Neural cell (in vitro differentiated cells): ENCODE data around the gene ISG20L2. TPM values are rescaled to one million over a fixed set of nuclear protein-coding genes. Genes with fewer than 3 reads are reported as not detected.

Source experiments
- H2AFZ ChIP-seq: fragments of 200-600, 300-800 bp; sonication (generic), shearing (Covaris generic); 2 replicates; pipeline ENCODE4 v1.6.0; 2014; ENCODE audit warnings: low read depth, mild to moderate bottlenecking, antibody characterized with exemption, low read length, moderate library complexity
- H3F3A ChIP-seq: fragments of 200-600 bp; shearing (Covaris generic); 2 replicates; pipeline ENCODE4 v1.6.1; 2016; ENCODE audit warnings: mild to moderate bottlenecking, moderate library complexity, mixed read lengths, antibody characterized with exemption, low read length; ENCODE audit not compliant: insufficient read depth, poor library complexity, severe bottlenecking
- H3K27ac ChIP-seq: fragments of 200-600, 300-800 bp; sonication (generic), shearing (Covaris generic); 2 replicates; pipeline ENCODE4 v1.5.1; 2014; ENCODE audit warnings: mild to moderate bottlenecking, low read length, moderate library complexity
- H3K27me3 ChIP-seq: fragments of 300-800, 200-600 bp; sonication (generic), shearing (Covaris generic); 2 replicates; pipeline ENCODE4 v1.6.0; 2014; ENCODE audit warnings: mild to moderate bottlenecking, low read depth, low read length, moderate library complexity; ENCODE audit not compliant: insufficient read depth
- H3K36me3 ChIP-seq: fragments of 300-800, 200-600 bp; sonication (generic), shearing (Covaris generic); 2 replicates; pipeline ENCODE4 v1.5.1; 2014; ENCODE audit warnings: mild to moderate bottlenecking, antibody characterized with exemption, low read length, moderate library complexity; ENCODE audit not compliant: insufficient read depth
- H3K4me2 ChIP-seq: fragments of 300-800, 200-600 bp; sonication (generic), shearing (Covaris generic); 2 replicates; pipeline ENCODE4 v1.6.0; 2014; ENCODE audit warnings: mild to moderate bottlenecking, low read length
- H3K4me3 ChIP-seq: fragments of 300-800, 200-600 bp; sonication (generic), shearing (Covaris generic); 2 replicates; pipeline ENCODE4 v1.5.1; 2014; ENCODE audit warnings: mild to moderate bottlenecking, low read length, moderate library complexity
- H3K79me2 ChIP-seq: fragments of 200-600 bp; shearing (Covaris generic); replicated peaks from 2 replicates; pipeline ENCODE4 v1.6.0; 2014; ENCODE audit warnings: mild to moderate bottlenecking, low read length, moderate library complexity; ENCODE audit not compliant: insufficient read depth
- H3K9ac ChIP-seq: fragments of 300-800, 200-600 bp; sonication (generic), shearing (Covaris generic); 2 replicates; pipeline ENCODE4 v1.6.1; 2016; ENCODE audit warnings: mild to moderate bottlenecking, low read length, mixed read lengths
- H3K9me2 ChIP-seq: fragments of 200-600 bp; shearing (Covaris generic); 2 replicates; pipeline ENCODE4 v1.6.1; 2016; ENCODE audit warnings: mild to moderate bottlenecking, low read length, mixed read lengths; ENCODE audit not compliant: insufficient read depth
- H3K9me3 ChIP-seq: fragments of 200-600, 300-800 bp; sonication (generic), shearing (Covaris generic); 2 replicates; pipeline ENCODE4 v1.6.1; 2016; ENCODE audit warnings: mild to moderate bottlenecking, mixed run types, low read length, moderate library complexity, mixed read lengths
- H4K20me1 ChIP-seq: fragments of 200-600 bp; shearing (Covaris generic); 2 replicates; pipeline ENCODE4 v1.6.1; 2016; ENCODE audit warnings: mild to moderate bottlenecking, mixed run types; ENCODE audit not compliant: insufficient read depth
- CTCF ChIP-seq: fragments of 450-650 bp; IDR thresholded peaks from 2 replicates; pipeline ENCODE4 v1.5.1; 2014; ENCODE audit warnings: antibody characterized with exemption, mild to moderate bottlenecking, moderate library complexity; ENCODE audit not compliant: poor library complexity, severe bottlenecking
- EP300 ChIP-seq: fragments of 450-650 bp; conservative IDR thresholded peaks from 2 replicates; pipeline ENCODE4 v1.6.1; 2014; ENCODE audit warnings: antibody characterized with exemption, mild to moderate bottlenecking, moderate library complexity; ENCODE audit not compliant: poor library complexity, severe bottlenecking
- EZH2 ChIP-seq: fragments of 200-600, 300-800 bp; shearing (Covaris generic), sonication (generic); IDR thresholded peaks from 2 replicates; pipeline ENCODE4 v1.6.1; 2014; ENCODE audit warnings: antibody characterized with exemption, low read length, borderline replicate concordance, mild to moderate bottlenecking; ENCODE audit not compliant: insufficient read depth, poor library complexity, severe bottlenecking
- MXI1 ChIP-seq: fragments of 450-650 bp; conservative IDR thresholded peaks from 2 replicates; pipeline ENCODE4 v1.6.1; 2014; ENCODE audit warnings: antibody characterized with exemption, mild to moderate bottlenecking; ENCODE audit not compliant: poor library complexity, severe bottlenecking
- POLR2AphosphoS5 ChIP-seq: IDR thresholded peaks from 2 replicates; pipeline ENCODE4 v1.6.1; 2012
- RAD21 ChIP-seq: fragments of 450-650 bp; conservative IDR thresholded peaks from 2 replicates; pipeline ENCODE4 v1.6.1; 2014; ENCODE audit warnings: antibody characterized with exemption, mild to moderate bottlenecking, moderate library complexity
- REST ChIP-seq: IDR thresholded peaks from 2 replicates; pipeline ENCODE4 v1.6.1; 2012; ENCODE audit warnings: borderline replicate concordance
- SMC3 ChIP-seq: fragments of 450-650 bp; conservative IDR thresholded peaks from 2 replicates; pipeline ENCODE4 v1.6.1; 2014; ENCODE audit warnings: antibody characterized with exemption, mild to moderate bottlenecking, moderate library complexity; ENCODE audit not compliant: poor library complexity
- TAF1 ChIP-seq: IDR thresholded peaks from 2 replicates; pipeline ENCODE4 v1.6.1; 2012; ENCODE audit warnings: low read depth
- polyA plus RNA-seq: library from polyadenylated mRNA; depleted of rRNA; stranded (reverse); fragments of >200 nt; gene quantifications from 2 replicates; pipeline ENCODE4 v1.2.3, GENCODE V29; 2014

Gene ISG20L2
- polyA plus RNA-seq, 1 donor from 2014 or later = 8.5 TPM

GRCh38 chr1:156746406-156746727 is 17.8 kb upstream of the ISG20L2 start:
- Histone ChIP-seq H2AFZ (peak overlapping the region; percentile 45), H3K9me3 (no peaks in the 10 kb centered on the region), H3K79me2 (peaks cover 60% of the 10 kb centered on the region), H3K9ac (peak overlapping the region; percentile 85), H3K36me3 (no peaks in the 10 kb centered on the region), H3F3A (no peaks in the 10 kb centered on the region), H3K9me2 (no peaks in the 10 kb centered on the region), H3K4me3 (peak overlapping the region; percentile 89), H3K27me3 (no peaks in the 10 kb centered on the region), H4K20me1 (no peaks in the 10 kb centered on the region), H3K4me2 (peak overlapping the region; percentile 94), H3K27ac (peak overlapping the region; percentile 93)
- TF ChIP-seq EZH2 (no peak), SMC3 (no peak)

GRCh38 chr1:156745881-156746280 is 17.3 kb upstream of the ISG20L2 start:
- H3K9me3 ChIP-seq = no peaks in the 10 kb centered on the region
- H4K20me1 ChIP-seq = no peaks in the 10 kb centered on the region
- H3F3A ChIP-seq = no peaks in the 10 kb centered on the region
- TF ChIP-seq EP300 = no peak
- no peak for TF ChIP-seq POLR2AphosphoS5
- no peak for TF ChIP-seq SMC3
- no peak for TF ChIP-seq REST
- TF ChIP-seq TAF1 = no peak
- TF ChIP-seq CTCF = no peak
- TF ChIP-seq EZH2 = no peak
- no peaks in the 10 kb centered on the region for H3K36me3 ChIP-seq
- no peak overlapping the region for H3K9ac ChIP-seq
- peak overlapping the region; percentile 93 for H3K27ac ChIP-seq
- no peak overlapping the region for H2AFZ ChIP-seq
- no peak overlapping the region for H3K4me3 ChIP-seq
- no peak overlapping the region for H3K4me2 ChIP-seq
- H3K9me2 ChIP-seq = no peaks in the 10 kb centered on the region
- H3K27me3 ChIP-seq = no peaks in the 10 kb centered on the region
- H3K79me2 ChIP-seq = peaks cover 57% of the 10 kb centered on the region

GRCh38 chr1:156744786-156745419 is 16.3 kb upstream of the ISG20L2 start:
- Histone ChIP-seq H3K27me3 (no peaks in the 10 kb centered on the region), H3K9me2 (no peaks in the 10 kb centered on the region), H3K79me2 (peaks cover 47% of the 10 kb centered on the region), H3K27ac (no peak overlapping the region), H3F3A (no peaks in the 10 kb centered on the region), H2AFZ (no peak overlapping the region), H3K36me3 (no peaks in the 10 kb centered on the region), H3K4me2 (no peak overlapping the region), H4K20me1 (no peaks in the 10 kb centered on the region), H3K4me3 (no peak overlapping the region), H3K9me3 (no peaks in the 10 kb centered on the region), H3K9ac (no peak overlapping the region)
- TF ChIP-seq REST (no peak), TAF1 (no peak), EZH2 (no peak), MXI1 (no peak), POLR2AphosphoS5 (no peak), SMC3 (no peak), EP300 (no peak), RAD21 (no peak), CTCF (no peak)
